Pancreas (tissue), 10 donors: ENCODE results near the gene MCM3. TPM values are rescaled to one million over a fixed set of nuclear protein-coding genes. Genes with fewer than 3 reads are reported as not detected.
A peak's percentile ranks its signal among the peaks of the same experiment; 100 is the strongest.

Experiments used
- ATAC-seq, 4 donors: fragments of 200-7000 bp; cut with Tn5 transposase; one replicate each; pipeline versions ENCODE4 v1.8.0 to v1.9.1; 2020; ENCODE audit warnings: mild to moderate bottlenecking in 4 of 4, moderate library complexity in 4 of 4
- DNase-seq, 6 donors: peaks; one replicate each; pipeline ENCODE4 v3.0.0-alpha.2; 2020
- FAIRE-seq: peaks from 2 replicates; lab custom pipeline; 2012; peaks lifted over from hg19 to GRCh38; lab: Jason Lieb, UNC
- H3K27ac ChIP-seq, 4 donors: fragments of 200-600 bp; sonication (generic); 1 replicate in 3 of 4; 2 replicates in 1 of 4; pipeline versions ENCODE4 v1.5.0 to v1.8.0; 2020
- H3K27me3 ChIP-seq, 4 donors: fragments of 200-600 bp; one replicate each; pipeline ENCODE4 v1.8.0; 2021
- H3K36me3 ChIP-seq, 3 donors: fragments of 200-600 bp; sonication (generic) in 1 of 3; one replicate each; pipeline versions ENCODE4 v1.5.0 to v1.8.0; 2020 to 2021
- H3K4me1 ChIP-seq, 3 donors: fragments of 200-600 bp; one replicate each; pipeline ENCODE4 v1.8.0; 2021
- H3K4me3 ChIP-seq, 4 donors: fragments of 200-600 bp; sonication (generic) in 2 of 4; one replicate each; pipeline versions ENCODE4 v1.5.0 to v1.8.0; 2020 to 2021
- H3K9me3 ChIP-seq, 4 donors: fragments of 200-600 bp; one replicate each; pipeline ENCODE4 v1.8.0; 2021
- CTCF ChIP-seq, 4 donors: fragments of 200-600 bp; sonication (generic) in 3 of 4; IDR thresholded peaks; one replicate each; pipeline versions ENCODE4 v1.5.0 to v1.8.0; 2021; ENCODE audit warnings: antibody characterized with exemption in 4 of 4
- WGBS, 2 donors: extraction: QIAGEN DNeasy Blood & Tissue Kit; methylation state at CpG; one replicate each; pipeline ENCODE4 v1.1.7; 2013; 5-methylcytosine and 5-hydroxymethylcytosine counted together
- intact Hi-C, 3 donors: fragments of 100-400 bp; cut with DNase I; formaldehyde crosslinking; loops; one replicate each; pipeline versions ENCODE4 v1.11.1 to v1.14.2; 2022
- polyA plus RNA-seq, 2 donors: library from polyadenylated mRNA; stranded (reverse); fragments of 200-250 nt; gene quantifications; one replicate each; pipeline ENCODE4 v1.2.3, GENCODE V29; 2013
- total RNA-seq, 6 donors: library from RNA; stranded (reverse); fragmentation: NEBNext Ultra II Directional in 4 of 6; extraction: Animal tissue kit (Norgen Biotek cat#: 25700) in 4 of 6; gene quantifications; one replicate each; pipeline versions ENCODE4 v1.2.1 to v1.2.4, GENCODE V29; 2021 to 2023
- donor health status: healthy with polysubstance abuse.
- donor health status: DM: no; HTN: no; CAD: no; lungs with moderate emphysema.
- donor health status: DM: no; HTN: no; CAD: no.
- donor health status: control.
- donor health status: control.
- donor health status: Bipolar disorder and iron deficiency.
- donor health status: DM: yes; HTN: yes; CAD: no.
- donor health status: DM: no; HTN: no; CAD: no.
- donor health status: DM: no; HTN: no; CAD: no.
- donor health status: DM: yes; HTN: yes; CAD: no.

Gene MCM3
- total and polyA plus RNA-seq, 8 donors, result 7.0 to 19.4 (median 12.1) TPM

GRCh38 chr6:52251113-52251512 lies 33.4 kb downstream of the MCM3 start:
- Histone ChIP-seq H3K27ac (no peak overlapping the region), H3K36me3 (no peaks in the 10 kb centered on the region), H3K9me3 (no peaks in the 10 kb centered on the region), H3K4me1 (no peaks in the 10 kb centered on the region), H3K4me3 (no peak overlapping the region), H3K27me3 (peaks cover 0 to 3% (median 0%) of the 10 kb centered on the region in 4 donors)
- intact Hi-C loops, result loop anchor here in 1 of 3 donors (10.0 kb wide), 1 partner anchor 196 kb away; no protein-coding TSS in a partner anchor
- DNase-seq (no peak), ATAC-seq (no peak), FAIRE-seq (no peak)
- no peak for TF ChIP-seq CTCF (IDR thresholded peaks at IDR 0.05)

GRCh38 chr6:52249078-52249477 lies 35.5 kb downstream of the MCM3 start:
- H3K4me3 ChIP-seq, result no peak overlapping the region
- 61 to 62% methylated on average over 2 of the region's 2 CpGs for WGBS, 2 donors
- H3K27ac ChIP-seq, result no peak overlapping the region
- H3K4me1 ChIP-seq, result no peaks in the 10 kb centered on the region
- H3K9me3 ChIP-seq, result no peaks in the 10 kb centered on the region
- no peak for FAIRE-seq
- ATAC-seq, result no peak
- H3K27me3 ChIP-seq, result peaks cover 0 to 3% (median 0%) of the 10 kb centered on the region in 4 donors
- H3K36me3 ChIP-seq, result no peaks in the 10 kb centered on the region
- intact Hi-C loops, result no loop called here
- no peak for TF ChIP-seq CTCF (IDR thresholded peaks at IDR 0.05)
- no peak for DNase-seq

DNA sequence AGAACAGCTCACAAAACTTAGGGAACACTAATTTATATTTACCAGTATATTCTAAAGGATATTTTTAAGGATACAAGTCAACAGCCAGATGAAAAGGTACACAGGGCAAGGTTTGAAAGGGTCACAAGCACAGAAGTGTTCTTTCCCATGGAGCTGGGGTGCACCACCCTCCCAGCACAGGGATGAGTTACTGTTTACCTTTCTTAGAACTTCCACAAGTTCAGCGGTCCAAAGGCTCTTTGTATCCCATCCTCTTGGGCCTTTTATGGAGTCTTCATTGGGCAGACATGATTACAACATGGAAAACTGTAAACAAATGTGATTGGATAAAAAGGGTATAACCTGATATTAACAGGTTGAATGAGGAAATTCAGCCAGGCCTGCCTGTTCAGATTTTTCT lies 39.1 kb downstream of the MCM3 start:
- intact Hi-C loops, result no loop called here
- Histone ChIP-seq H3K4me3 (no peak overlapping the region), H3K36me3 (no peaks in the 10 kb centered on the region), H3K27me3 (no peaks in the 10 kb centered on the region), H3K9me3 (no peaks in the 10 kb centered on the region), H3K4me1 (no peaks in the 10 kb centered on the region), H3K27ac (no peak overlapping the region)
- WGBS, 2 donors, result 80 to 86% methylated on average over 1 of the region's 1 CpG
- no peak for FAIRE-seq
- no peak for TF ChIP-seq CTCF (IDR thresholded peaks at IDR 0.05)
- no peak for DNase-seq
- ATAC-seq, result no peak

- H3K27me3 ChIP-seq, result no peaks in the 10 kb centered on the region
- no peak for TF ChIP-seq CTCF (IDR thresholded peaks at IDR 0.05)
- no peak for DNase-seq
- no peak within 1 kb of the TSS for H3K27ac ChIP-seq
- FAIRE-seq, result no peak
- H3K9me3 ChIP-seq, result no peaks in the 10 kb centered on the region
- no peak for ATAC-seq
- no peak within 1 kb of the TSS for H3K4me3 ChIP-seq
- H3K4me1 ChIP-seq, result no peaks in the 10 kb centered on the region
- no peaks in the 10 kb centered on the region for H3K36me3 ChIP-seq
- WGBS, 2 donors, result 69 to 85% methylated on average over 5 of the region's 5 CpGs
- intact Hi-C loops, result no loop called here
Measured at GRCh38 chr6:52244400-52244799, 40.1 kb downstream of the MCM3 start, which contains the start of gene IL17F. TSS of gene IL17F (minus strand) at chr6:52244500. CDS start at chr6:52244429, 71 bp downstream.

DNA sequence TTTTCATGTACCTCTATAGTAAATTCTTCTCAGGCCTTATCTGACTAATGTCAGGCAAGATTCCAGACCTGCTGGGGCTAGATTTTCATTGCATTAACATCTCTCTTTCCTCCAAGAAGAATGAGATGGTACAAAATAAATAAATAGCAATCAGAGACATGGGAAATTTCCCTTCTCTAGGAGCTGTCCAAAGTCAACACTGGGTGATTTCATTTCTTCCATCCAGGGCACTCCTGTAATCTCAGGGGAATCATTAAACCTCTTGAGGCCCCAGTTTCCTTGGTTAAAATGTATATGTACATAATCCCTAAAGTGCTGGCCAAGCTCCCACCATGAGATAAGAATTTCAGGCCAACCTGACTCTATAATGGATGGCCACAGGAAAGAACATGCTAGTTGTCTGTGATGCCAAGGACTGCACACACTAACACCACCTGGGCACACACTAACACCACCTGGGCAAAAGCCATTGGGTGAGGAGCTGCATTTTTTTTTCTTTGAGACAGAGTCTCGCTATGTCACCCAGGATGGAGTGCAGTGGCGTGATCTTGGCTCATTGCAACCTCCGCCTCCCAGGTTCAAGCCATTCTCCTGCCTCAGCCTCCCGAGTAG lies 41.2 kb downstream of the MCM3 start:
- FAIRE-seq (no peak), ATAC-seq (peak in 2 of 4 donors; percentile 42 to 81), DNase-seq (no peak)
- H3K27me3 ChIP-seq, result no peaks in the 10 kb centered on the region
- WGBS, 2 donors, result 91 to 93% methylated on average over 4 of the region's 4 CpGs
- no peaks in the 10 kb centered on the region for H3K4me1 ChIP-seq
- no peaks in the 10 kb centered on the region for H3K36me3 ChIP-seq
- H3K4me3 ChIP-seq, result no peak overlapping the region
- intact Hi-C loops, result no loop called here
- H3K27ac ChIP-seq, result no peak overlapping the region
- no peak for TF ChIP-seq CTCF (IDR thresholded peaks at IDR 0.05)
- H3K9me3 ChIP-seq, result no peaks in the 10 kb centered on the region
